NCI-H748 treated with DMSO at 0.1 percent for 48 hours (cell line): Measurements from ENCODE around the gene DDX42.
"Not testable (repeated sequence)": the region's sequence is repeated elsewhere in the genome, so short reads cannot be mapped to it uniquely, and the experiment has no call there.

Experiments
- DNase-seq: peaks from one replicate; lab custom pipeline; 2025; lab: John Stamatoyannopoulos, UW

Gene DDX42

GRCh38 chr17:63780928-63781327 lies 7.0 kb downstream of the DDX42 start:
- no peak for DNase-seq

- DNase-seq, result no peak
Measured at GRCh38 chr17:63783522-63783921, 9.6 kb downstream of the DDX42 start.

- DNase-seq, result no peak
Measured at GRCh38 chr17:63785556-63785955, 11.6 kb downstream of the DDX42 start.

- no peak for DNase-seq
Measured at GRCh38 chr17:63786117-63786516, 12.1 kb downstream of the DDX42 start.

GRCh38 chr17:63786971-63787711 lies 13.2 kb downstream of the DDX42 start:
- DNase-seq, result no peak

DNA sequence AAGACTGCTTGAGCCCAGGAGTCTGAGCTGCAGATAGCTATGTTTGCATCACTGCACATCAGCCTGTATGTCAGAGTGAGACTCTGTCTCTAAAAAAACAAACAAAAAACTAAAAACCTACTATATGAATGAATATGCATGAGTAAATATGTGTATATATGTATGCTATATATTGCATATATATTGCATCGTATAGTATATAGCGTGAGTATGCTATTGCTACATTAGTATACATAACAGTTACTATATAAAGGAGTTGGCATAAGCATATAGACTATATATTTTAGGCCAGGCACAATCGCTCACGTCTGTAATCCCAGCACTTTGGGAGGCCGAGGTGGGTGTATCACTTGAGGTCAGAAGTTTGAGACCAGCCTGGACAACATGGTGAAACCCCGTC lies 16.1 kb downstream of the DDX42 start:
- DNase-seq, result no peak

DNA sequence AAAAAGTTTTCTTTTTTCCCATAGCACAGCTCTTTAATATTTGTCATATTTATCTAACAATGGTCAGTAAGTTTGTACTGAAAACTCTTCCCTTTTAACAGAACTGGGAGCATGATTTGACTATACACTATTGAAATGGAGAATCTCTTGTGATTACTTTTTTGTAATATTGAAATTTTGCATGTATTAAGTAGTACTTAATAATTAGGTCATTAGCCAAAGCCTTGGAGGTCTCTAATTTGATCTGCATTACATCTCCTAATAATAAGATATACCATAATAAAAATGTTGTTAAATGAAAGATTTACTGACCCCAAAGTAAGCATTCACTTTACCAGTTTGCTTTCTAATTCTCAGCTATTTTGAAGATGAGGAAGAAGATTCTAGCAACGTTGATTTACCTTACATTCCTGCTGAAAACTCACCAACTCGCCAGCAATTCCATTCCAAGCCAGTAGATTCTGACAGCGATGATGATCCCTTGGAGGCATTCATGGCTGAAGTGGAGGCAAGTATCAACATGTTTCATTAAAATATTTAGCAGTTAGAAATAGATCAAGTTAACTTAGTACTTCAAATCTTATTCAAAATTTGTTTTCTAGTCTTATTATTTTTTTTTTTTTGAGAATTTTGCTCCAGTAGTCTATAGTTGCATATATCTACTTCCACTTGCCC lies 18.2 kb downstream of the DDX42 start:
- no peak for DNase-seq

- DNase-seq, result not testable (repeated sequence)
Measured at GRCh38 chr17:63796375-63796774, 22.4 kb downstream of the DDX42 start.

DNA sequence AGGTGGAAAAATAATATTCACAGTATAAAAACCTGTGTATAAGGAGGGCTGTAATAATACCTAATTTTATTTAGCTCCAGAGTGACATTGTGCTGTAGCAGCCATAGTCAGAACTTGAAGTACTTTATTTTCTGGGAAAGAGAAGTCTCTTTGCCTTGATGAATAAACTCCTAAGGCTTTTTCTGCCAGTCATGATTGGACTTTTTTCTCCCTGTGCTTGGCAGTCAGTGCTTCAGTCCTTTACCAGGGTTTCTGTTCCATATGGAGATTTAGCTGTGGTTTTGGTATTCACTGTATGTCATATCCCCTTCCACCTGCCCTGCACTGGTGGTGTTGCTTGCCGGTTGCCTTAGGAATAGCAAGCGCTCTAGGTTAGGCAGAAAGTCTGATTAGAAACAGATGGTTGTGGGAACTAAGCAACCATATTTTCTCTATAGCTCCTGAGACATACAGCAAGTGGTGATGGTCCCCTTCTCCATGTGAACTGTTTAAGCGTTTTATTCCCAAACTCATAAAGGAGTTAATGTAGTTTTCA lies 24.7 kb downstream of the DDX42 start:
- no peak for DNase-seq

- no peak for DNase-seq
Measured at GRCh38 chr17:63800783-63801182, 26.8 kb downstream of the DDX42 start.

DNA sequence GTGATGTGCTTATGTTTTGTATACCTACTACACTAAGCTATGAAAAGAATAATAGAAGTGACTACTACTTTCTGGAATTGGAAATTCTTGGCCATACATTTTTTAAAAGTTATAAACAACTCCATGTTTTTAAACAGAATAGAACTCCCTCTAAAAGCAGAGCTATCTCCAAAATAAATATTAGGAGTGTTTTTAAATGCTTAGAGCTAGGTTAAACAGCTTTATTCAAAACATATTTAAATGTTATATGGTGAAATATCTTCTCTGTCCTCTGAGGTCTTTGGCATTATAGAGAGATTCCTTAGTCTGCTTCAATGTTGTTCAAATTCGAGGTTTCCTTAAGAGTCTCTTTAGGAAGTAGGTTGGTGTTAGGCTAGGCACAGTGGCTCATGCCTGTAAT lies 30.4 kb downstream of the DDX42 start:
- no peak for DNase-seq

- DNase-seq, result no peak
Measured at GRCh38 chr17:63805591-63805990, 31.6 kb downstream of the DDX42 start.

GRCh38 chr17:63809970-63810369 lies 36.0 kb downstream of the DDX42 start:
- DNase-seq, result no peak

- DNase-seq, result no peak
Measured at GRCh38 chr17:63816123-63816522, 42.2 kb downstream of the DDX42 start.

DNA sequence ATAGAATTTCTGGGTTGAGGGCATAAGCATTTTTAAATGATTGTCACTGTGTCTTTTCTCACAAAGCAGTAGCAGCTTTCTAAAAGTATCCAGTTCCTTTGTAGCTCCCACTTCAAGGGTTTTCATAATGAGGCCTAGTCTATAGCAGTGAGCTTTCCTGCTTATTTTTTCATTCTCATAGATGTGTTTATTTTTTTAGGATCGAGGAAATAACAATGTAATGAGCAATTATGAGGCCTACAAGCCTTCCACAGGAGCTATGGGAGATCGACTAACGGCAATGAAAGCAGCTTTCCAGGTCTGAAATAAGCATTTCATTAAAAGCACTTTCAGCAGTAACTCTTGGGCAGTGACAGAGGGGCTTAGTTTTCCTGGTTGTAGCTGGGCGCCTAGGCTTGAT lies 42.7 kb downstream of the DDX42 start:
- DNase-seq, result no peak

DNA sequence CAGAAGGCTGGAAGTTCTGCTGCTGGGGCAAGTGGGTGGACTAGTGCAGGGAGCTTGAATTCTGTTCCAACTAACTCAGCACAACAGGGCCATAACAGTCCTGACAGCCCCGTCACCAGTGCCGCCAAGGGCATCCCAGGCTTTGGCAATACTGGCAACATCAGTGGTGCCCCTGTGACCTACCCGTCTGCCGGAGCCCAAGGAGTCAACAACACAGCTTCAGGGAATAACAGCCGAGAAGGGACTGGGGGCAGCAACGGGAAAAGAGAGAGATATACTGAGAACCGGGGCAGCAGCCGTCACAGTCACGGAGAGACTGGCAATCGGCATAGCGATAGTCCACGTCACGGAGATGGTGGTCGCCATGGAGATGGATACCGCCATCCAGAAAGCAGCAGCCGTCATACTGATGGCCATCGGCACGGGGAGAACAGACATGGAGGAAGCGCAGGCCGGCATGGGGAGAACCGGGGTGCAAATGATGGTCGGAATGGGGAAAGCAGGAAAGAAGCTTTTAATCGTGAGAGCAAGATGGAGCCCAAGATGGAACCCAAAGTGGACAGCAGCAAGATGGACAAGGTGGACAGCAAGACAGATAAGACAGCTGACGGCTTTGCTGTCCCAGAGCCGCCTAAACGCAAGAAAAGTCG lies 43.9 kb downstream of the DDX42 start:
- DNase-seq, result no peak

GRCh38 chr17:63819131-63819530 lies 45.2 kb downstream of the DDX42 start:
- DNase-seq, result no peak

DNA sequence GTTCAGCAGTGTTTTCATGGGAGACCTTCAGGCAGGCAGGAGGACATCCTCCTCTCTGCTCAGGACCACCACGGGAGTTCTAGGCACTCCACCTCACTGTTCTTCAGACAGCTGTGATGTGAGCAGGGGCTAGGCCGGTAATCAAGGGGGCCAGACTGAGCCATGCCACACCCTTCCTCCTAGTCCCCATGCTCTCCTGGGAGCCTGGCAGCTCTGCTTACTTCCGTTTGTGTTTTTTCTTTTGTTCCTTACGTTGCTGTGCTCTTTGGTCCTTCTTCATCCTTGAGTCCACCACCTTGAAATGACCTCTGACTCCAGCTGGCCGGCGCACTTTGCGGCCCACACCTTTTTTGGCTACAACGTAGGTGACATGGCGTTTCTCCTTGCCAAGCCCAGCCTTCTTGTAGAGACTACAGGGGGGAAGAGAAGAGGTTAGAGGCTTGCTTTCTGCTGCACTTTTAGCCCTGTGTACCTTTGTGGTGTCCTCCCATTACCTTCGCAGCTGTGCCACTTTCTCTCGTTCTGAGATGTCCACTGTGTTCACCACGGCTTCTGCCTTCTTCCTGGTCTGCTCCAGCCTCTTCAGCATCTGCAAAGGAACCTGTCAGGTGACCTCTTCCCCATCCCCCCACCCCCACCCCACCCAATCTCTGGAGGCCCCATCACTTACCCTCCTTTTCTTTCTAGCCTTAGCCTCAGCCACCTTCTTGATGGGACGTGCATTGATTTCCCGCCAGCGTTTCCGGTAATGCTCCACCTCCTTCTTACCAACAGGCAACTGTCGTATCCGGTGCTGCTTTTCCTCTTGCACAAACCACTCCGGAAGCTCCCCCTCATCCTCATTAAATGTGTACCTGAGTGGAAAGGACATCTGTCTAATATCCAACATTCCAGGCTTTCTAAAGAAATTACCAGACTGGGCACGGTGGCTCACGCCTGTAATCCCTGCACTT lies 45.9 kb downstream of the DDX42 start:
- no peak for DNase-seq

DNA sequence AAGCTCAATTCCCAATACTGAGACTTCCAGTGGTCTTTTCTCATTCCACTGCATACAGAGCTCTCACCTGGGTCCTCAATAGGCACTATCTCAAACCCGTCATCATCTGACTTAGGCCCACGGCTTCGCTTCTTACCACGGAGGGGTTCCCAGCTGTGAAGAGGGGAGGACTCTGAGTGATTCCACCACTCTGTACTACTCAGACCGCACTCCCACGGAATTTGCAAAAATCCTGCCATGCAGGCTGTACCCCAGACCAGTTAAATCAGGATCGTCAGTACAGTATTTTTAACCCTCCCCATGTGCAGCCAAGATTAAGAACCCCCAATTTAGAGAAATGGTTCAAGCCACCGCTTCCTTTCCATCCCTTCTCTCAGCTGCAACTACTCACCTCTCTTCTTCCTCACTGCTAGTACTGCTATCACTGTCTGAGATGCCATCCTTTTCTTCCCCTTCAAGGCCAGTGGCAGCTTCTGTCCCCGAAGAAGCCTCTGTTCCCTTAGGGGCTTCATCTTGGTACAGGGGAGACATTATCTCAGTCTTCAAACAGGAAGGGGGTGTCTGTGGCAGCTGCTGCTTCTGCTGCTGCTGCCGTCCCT lies 47.1 kb downstream of the DDX42 start:
- DNase-seq, result no peak

DNA sequence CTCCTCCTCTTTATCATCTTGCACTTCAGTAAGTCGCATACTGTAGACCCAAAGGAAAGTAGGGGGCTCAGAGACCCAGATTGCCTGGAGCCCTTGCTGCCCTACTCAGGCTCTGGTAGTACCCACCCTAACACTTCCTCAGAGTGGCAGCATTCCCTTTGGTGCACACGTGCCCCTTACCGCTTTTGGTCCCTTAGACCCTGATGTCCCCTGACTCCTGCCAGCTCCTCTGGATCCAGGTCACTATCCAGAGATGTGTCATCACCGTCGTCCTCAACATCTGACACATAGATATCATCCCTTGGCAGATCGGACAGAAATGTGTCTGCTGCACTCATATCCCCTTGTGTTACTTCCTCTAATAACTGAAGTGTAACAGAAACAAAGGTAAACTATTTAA lies 47.8 kb downstream of the DDX42 start:
- DNase-seq, result no peak

DNA sequence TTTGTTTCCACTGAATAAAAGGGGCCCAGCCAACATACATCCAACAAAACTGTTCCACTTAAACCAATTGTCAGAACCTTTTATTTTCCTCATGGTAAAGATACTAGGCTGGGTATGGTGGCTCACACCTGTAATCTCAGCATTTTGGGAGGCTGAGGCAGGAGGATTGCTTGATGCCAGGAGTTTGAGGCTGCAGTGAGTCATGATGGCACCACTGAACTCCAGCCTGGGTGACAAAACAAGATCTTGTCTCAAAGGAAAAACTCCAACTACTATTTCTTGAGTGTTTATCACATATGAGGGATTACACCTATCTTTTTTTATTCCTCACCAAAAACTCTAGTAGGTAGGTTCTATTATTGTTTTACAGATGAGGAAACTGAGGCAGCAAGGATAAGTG lies 48.6 kb downstream of the DDX42 start:
- no peak for DNase-seq
